ENCODE data around the gene ZCCHC2.

The ZCCHC2 gene

DNA sequence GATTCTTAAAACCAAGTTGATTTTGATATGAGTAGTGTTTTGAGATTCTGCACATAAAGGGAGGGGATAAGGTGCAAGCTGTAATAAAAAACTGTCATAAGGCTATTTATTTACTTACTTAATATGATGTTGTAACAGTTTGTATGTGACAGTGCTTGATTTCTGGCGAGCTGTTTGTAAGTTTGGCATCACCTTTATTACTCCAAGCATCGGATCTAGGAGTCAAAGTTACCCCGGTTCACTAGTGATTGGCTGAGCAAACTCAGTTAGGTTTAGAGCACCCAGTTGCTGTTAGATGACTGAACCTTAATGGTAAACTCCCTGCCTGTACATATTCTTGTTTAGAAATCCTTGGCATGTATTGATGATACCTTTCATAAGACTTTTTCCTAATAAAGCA lies 16.1 kb downstream of the ZCCHC2 start:
- no peak for DNase-seq (ENCODE audit: low spot score)

- DNase-seq (ENCODE audit: low spot score) = no peak
Observed at GRCh38 chr18:62539284-62540165, 16.7 kb downstream of the ZCCHC2 start.

DNA sequence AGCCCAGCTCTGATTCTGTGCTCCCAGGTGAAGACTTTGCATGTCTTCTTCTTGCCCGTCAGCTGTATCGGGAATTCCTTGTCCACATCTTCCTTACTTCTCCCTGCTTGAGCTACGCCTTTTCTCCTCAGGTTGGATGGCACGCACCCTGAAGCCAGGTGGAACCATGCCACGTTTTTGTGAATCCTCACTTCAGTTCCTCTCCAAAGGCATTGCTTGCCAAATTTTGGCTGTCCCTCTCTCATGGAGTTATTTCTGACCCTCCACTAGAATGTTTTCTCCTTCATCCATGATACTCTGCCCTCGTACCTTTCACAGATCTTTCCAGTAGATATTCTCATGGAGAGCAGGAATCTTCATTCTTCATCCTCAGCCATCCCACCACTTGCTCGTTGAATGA lies 20.2 kb downstream of the ZCCHC2 start:
- no peak for DNase-seq (ENCODE audit: low spot score)

GRCh38 chr18:62545098-62545497 lies 22.3 kb downstream of the ZCCHC2 start:
- no peak for DNase-seq (ENCODE audit: low spot score)

- no peak for DNase-seq (ENCODE audit: low spot score)
Observed at GRCh38 chr18:62549755-62550154, 26.9 kb downstream of the ZCCHC2 start.

GRCh38 chr18:62550746-62551145 lies 27.9 kb downstream of the ZCCHC2 start:
- DNase-seq (ENCODE audit: low spot score) = no peak

GRCh38 chr18:62551972-62552513 lies 29.2 kb downstream of the ZCCHC2 start:
- DNase-seq (ENCODE audit: low spot score) = no peak

- DNase-seq (ENCODE audit: low spot score) = no peak
Observed at GRCh38 chr18:62554061-62554815, 31.4 kb downstream of the ZCCHC2 start.

DNA sequence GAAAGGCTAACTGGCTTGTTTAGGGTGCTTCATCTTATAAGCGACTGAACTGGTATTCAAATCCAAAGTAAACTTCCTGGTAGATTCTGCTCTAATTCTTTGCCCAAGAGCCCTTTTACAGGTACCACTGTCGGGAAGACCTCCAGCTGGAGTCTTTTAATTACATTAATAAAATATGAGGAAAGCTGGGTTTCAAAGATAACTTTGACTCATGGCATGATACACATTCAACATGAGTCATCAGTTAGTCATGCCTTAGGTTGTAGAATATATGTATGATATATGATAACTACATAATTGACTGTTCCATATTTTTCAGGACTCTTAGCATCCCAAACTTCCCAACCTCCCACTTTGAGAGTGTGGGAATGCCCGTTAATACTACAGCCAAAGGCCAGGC lies 32.3 kb downstream of the ZCCHC2 start:
- peak; percentile 84 for DNase-seq (ENCODE audit: low spot score)

GRCh38 chr18:62556397-62556796 lies 33.6 kb downstream of the ZCCHC2 start:
- DNase-seq (ENCODE audit: low spot score) = no peak

GRCh38 chr18:62558015-62558663 lies 35.3 kb downstream of the ZCCHC2 start:
- no peak for DNase-seq (ENCODE audit: low spot score)

GRCh38 chr18:62564044-62564443 lies 41.2 kb downstream of the ZCCHC2 start:
- DNase-seq (ENCODE audit: low spot score) = no peak

- peak; percentile 51 for DNase-seq (ENCODE audit: low spot score)
Observed at GRCh38 chr18:62566199-62566598, 43.4 kb downstream of the ZCCHC2 start.

- DNase-seq (ENCODE audit: low spot score) = no peak
Observed at GRCh38 chr18:62566818-62567217, 44.0 kb downstream of the ZCCHC2 start.

GRCh38 chr18:62569081-62569655 lies 46.3 kb downstream of the ZCCHC2 start:
- DNase-seq (ENCODE audit: low spot score) = peak; percentile 50

DNA sequence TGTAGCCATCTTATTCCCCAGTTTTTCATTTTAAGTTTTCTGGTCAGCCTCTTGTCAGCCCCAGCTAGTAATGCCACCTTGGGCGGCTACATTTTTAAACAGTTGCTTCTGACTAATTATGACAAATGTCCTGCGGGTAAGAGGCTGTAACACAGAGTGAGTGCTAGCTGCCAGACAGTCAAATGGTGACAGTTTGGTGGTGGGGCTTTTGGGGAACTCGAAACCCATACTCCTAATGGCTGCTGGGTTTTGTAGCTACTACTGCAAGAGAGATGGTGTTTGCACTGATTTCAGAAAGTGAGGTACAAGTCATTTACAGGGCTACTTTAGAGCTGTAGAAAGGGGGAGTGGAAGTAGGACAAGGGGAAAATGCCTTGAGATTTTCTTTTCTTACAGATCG lies 48.2 kb downstream of the ZCCHC2 start:
- no peak for DNase-seq (ENCODE audit: low spot score)

GRCh38 chr18:62571648-62572047 lies 48.8 kb downstream of the ZCCHC2 start:
- DNase-seq (ENCODE audit: low spot score) = no peak

GRCh38 chr18:62572456-62572855 lies 49.6 kb downstream of the ZCCHC2 start:
- DNase-seq (ENCODE audit: low spot score) = no peak

GRCh38 chr18:62574776-62575175 lies 52.0 kb downstream of the ZCCHC2 start:
- DNase-seq (ENCODE audit: low spot score) = no peak

GRCh38 chr18:62576271-62576670 lies 53.4 kb downstream of the ZCCHC2 start:
- no peak for DNase-seq (ENCODE audit: low spot score)

- no peak for DNase-seq (ENCODE audit: low spot score)
Observed at GRCh38 chr18:62576845-62577512, 54.2 kb downstream of the ZCCHC2 start.

GRCh38 chr18:62577765-62578164 lies 54.9 kb downstream of the ZCCHC2 start:
- DNase-seq (ENCODE audit: low spot score) = no peak
